HG03025 (cell line): ENCODE measurements around the gene SH3RF1.

Experiments
- ATAC-seq: cut with Tn5 transposase; IDR thresholded peaks from one replicate; pipeline ENCODE4 v1.9.1; 2021; ENCODE audit warnings: mild to moderate bottlenecking, moderate library complexity; ENCODE audit not compliant: unreplicated experiment, low FRiP score

The SH3RF1 gene

DNA sequence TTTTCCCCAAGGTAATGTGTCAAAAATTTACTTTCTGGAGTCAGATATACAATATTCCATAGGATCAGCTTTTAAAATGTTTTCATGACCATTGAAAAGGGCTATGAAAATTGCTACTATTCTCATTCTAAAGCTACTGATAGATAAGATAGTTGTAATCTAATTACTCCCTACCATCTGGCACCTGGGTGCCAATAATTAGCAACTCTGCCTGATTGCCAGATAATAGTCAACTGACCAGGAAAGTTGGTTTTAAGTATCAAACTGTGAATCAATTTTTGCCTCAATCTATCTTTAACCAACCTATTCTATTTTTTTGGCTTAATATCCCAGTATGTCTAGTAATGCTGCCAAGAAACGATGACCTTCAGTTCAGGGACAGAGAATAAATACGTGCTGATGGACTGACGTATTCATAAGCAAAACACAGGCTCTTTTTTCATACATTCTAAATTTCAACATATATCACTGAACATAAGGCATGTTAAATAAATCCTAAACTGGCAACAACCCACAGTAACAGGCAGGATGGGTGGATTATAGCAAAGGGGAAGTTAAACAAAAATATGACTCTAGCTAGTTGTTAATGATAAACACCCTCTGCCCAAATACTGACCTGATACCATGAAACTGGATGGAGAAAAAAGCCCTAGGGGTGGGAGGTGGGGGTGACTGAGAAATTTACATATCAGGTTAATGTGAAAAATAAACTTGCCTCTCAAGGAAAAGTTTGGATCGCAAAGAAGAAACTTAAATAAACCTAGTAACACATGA lies 18.2 kb downstream of the SH3RF1 start:
- ATAC-seq = no peak

GRCh38 chr4:169251291-169252235 lies 19.2 kb downstream of the SH3RF1 start:
- ATAC-seq = no peak

GRCh38 chr4:169250796-169251195 lies 20.0 kb downstream of the SH3RF1 start:
- no peak for ATAC-seq

DNA sequence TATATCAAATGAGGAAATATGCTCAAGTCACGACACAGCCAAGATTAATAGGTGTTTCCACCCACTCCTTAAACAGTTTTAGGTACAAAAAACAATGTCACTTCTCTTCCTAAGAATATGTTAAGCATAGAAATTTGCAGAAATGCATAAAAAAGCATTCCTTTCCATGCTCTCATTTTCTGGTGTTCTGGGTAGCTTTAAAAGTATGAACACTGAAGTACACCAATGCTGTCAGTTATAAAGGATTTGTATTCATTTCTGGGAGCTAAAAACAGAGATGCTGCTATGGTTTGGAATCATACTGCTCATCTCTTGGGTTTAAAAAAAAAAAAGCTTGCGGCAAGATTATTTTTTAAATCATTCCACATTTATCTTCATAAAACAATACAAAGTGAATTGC lies 20.8 kb downstream of the SH3RF1 start:
- no peak for ATAC-seq

DNA sequence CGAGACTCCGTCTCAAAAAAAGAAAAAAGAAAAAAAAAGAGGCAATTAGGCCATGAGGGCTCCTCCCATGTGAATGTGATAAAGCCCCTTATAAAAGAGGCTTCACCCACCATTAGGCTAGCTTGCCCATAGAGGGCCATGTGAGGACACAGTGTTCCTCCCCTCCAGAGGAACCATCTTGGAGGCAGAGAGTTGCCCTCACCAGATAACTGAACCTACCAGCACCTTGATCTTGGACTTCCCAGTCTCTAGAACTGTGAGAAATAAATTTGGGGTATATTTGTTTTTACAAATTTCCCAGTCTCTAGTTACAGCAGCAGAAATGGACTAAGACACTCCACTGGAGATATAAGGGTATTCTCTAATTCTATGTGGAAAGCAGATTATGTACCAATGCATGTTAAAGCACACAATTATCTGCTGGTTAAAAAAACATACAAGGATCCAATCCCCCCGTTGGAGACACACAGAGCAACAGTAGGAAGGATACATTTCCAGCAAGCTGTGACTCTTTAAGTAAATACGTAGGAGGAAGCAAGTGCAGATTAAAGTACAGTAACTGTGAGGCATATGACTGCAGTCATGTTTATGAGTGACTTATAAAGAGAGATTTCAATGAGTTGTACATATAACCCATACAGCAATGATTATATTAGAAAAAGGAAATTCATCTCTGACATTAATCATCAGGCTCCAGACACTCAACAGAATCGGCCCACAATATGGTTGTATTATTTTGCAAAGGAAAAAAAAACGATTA lies 21.4 kb downstream of the SH3RF1 start:
- no peak for ATAC-seq

GRCh38 chr4:169248645-169249044 lies 22.1 kb downstream of the SH3RF1 start:
- no peak for ATAC-seq

- ATAC-seq = no peak
These were observed 23.8 kb downstream of the SH3RF1 start for GRCh38 chr4:169246957-169247396.

- ATAC-seq = no peak
These were observed 24.5 kb downstream of the SH3RF1 start for GRCh38 chr4:169246279-169246678.

GRCh38 chr4:169245061-169245460 lies 25.7 kb downstream of the SH3RF1 start:
- no peak for ATAC-seq

DNA sequence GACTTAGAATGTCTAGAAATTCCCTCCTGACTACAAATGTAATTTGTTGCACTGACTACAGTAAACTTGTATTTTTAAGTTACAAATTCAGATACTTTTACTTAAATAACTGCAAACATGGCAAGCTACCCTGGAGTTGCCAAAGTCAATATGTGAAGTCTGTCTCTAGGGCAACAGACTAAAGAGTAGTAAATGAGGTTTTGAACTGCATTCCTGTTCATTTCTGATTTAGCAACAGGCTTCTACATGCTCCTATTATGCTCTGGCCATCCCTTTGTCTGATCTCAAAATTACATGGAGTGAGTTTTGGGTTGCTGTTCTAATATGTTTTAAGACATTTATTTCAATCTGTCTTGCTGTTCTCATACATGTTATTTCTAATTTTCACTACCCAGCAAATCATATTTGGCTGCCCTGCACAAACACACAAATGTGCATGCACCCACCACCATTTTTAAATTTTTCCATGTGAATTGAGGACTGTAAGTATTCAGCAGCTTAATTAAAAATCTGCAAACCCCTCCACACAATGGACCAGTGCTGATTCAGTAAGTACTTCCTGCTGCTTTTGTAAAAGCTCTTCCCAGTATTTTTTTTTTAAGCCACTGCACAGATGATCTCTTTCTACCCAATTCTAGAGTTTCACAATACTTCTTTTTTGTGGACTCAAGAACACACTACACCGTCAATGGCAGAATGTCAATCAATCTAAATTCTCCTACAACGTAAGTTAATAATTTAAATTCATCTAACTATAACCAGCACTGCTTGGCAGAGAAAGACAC lies 26.7 kb downstream of the SH3RF1 start:
- ATAC-seq = no peak

GRCh38 chr4:169241464-169241863 lies 29.3 kb downstream of the SH3RF1 start:
- no peak for ATAC-seq

DNA sequence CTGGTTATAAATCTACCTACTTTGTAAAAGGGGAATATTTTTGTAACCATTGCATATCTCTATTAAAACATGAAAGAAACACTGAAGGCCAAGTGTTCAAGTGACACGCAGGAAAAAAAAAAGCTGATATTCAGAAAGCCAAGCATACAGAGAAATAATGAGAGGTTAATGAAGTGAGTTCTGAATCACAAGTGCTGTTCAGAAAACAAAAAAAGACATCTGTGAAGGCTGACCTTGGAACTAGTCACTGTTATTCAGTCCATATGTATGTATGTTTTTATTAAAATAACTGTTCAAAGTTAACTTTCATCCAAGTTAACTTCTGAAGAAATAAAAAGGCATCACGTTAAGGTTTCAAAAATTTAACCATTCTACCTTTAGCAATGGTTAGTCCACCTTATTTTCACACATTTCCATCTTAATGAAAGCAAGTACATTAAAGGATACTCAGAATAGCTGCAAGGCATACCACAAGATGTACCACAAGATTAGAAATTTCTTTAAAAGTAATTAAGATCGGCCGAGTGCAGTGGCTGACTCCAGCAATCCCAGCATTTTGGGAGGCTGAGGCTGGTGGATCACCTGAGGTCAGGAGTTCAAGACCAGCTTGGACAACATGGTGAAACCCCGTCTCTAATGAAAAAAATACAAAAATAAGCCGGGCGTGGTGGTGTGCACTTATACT lies 31.4 kb downstream of the SH3RF1 start:
- no peak for ATAC-seq

- ATAC-seq = no peak
These were observed 32.3 kb downstream of the SH3RF1 start for GRCh38 chr4:169238445-169238844.

- no peak for ATAC-seq
These were observed 33.7 kb downstream of the SH3RF1 start for GRCh38 chr4:169236873-169237626.

DNA sequence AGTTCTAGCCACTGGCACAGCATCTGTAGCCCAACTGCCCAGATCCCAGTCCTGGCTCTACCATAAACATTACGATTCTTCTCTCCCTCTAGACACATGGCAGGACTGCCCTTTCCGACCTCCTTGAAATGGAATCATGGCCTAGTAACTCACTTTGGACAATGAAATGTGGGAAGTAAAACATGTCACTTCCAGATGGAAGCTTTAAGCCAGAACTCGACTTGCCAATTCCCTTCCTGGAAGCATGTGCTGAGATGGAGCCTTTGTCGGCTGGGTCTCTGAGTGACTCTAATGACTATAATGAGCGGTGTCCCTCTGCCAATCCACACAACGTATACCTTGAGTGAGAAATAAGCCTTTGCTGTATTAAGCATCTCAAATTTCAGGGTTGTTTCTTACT lies 34.7 kb downstream of the SH3RF1 start:
- no peak for ATAC-seq

DNA sequence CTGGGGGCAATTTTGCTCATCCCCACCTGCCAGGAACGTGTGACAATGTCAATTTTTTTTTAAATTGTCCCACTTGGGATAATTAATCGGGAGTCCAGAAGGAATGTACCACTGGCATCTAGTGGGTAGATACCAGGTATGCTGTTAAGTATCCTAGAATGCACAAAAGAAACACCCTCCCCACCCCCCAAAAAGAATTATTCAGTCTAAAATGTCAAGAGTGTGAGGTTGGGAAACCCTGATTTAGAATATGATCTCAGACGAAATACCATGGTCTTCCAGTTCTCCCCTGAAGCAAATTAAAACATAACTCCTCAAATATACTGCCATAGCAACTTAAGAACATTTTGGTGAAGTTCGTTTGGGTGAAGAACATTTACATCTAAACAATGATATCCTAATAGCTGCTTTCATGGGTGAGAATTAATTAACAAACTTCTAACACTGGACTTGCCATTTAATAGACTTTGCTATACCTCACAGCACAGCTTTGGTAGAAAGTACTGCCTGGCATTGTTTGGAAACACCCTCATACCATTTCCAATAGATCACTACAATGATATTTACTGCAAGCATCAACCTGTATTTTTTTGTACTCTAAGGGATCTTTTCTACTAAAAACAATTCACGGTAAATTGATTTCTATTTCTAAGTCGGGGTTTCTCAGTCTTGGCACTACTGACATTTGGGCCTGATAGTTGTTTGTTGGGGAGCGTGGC lies 36.5 kb downstream of the SH3RF1 start:
- no peak for ATAC-seq

DNA sequence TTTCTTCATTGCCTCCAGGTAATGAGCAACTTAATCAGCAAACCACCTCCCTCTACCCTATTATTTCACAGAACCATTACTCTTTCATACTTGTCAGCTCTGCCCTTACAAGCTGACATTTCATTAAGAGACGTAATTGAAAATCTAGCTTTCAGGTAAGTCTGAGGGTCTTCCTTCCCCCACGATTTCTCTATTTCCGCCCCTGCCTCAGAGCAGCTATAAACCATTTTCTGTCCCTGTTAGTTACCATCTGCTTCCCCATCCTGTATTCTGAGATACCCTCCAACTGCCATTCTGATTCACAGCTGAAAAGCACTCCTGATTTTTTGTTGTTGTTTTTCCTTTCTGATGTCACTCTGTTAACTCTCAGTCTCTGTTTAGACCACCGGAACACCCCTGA lies 37.1 kb downstream of the SH3RF1 start:
- ATAC-seq = no peak

GRCh38 chr4:169231647-169232262 lies 39.0 kb downstream of the SH3RF1 start:
- ATAC-seq = no peak
